ENCODE data around the gene TCF7L2. TPM values are rescaled to one million over a fixed set of nuclear protein-coding genes. Genes with fewer than 3 reads are reported as not detected.

The TCF7L2 gene
- total RNA-seq, 4 donors from 2014 or later, result 12.7 to 59.9 (median 16.1) TPM

DNA sequence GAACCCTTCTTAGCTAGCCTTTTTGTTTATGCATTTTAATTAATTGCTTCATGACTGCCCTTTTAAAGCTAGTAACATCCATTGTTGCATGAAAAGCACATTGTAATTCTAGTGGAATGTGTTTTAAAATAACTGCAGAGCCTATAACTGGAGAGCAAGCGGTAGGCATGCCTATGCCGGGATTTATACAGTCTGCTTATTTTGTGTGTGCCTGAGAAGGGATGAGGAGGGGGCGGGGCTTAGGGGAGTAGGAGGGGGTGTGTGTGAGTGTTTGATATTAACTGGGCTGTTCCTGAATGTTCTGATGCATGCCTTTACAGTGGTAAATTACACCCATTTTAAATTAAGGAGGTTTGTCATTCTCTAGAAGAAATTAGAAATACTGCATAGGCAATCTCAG is 208.1 kb downstream of the TCF7L2 start:
- H3K9me3 ChIP-seq, result no peaks in the 10 kb centered on the region
- intact Hi-C loops (cut with DNase I; ENCODE audit: low total_unique reads), result no loop called here
- H3K4me3 ChIP-seq, result no peak overlapping the region
- H3K4me1 ChIP-seq, result no peaks in the 10 kb centered on the region
- TF ChIP-seq, protein P1, sequence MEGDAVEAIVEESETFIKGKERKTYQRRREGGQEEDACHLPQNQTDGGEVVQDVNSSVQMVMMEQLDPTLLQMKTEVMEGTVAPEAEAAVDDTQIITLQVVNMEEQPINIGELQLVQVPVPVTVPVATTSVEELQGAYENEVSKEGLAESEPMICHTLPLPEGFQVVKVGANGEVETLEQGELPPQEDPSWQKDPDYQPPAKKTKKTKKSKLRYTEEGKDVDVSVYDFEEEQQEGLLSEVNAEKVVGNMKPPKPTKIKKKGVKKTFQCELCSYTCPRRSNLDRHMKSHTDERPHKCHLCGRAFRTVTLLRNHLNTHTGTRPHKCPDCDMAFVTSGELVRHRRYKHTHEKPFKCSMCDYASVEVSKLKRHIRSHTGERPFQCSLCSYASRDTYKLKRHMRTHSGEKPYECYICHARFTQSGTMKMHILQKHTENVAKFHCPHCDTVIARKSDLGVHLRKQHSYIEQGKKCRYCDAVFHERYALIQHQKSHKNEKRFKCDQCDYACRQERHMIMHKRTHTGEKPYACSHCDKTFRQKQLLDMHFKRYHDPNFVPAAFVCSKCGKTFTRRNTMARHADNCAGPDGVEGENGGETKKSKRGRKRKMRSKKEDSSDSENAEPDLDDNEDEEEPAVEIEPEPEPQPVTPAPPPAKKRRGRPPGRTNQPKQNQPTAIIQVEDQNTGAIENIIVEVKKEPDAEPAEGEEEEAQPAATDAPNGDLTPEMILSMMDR (IDR thresholded peaks at IDR 0.05), result no peak
- no peak for TF ChIP-seq POLR2A (IDR thresholded peaks at IDR 0.05)
- no peaks in the 10 kb centered on the region for H3K27me3 ChIP-seq
- DNase-seq, result no peak
- no peaks in the 10 kb centered on the region for H3K36me3 ChIP-seq
- H3K27ac ChIP-seq, result peak overlapping the region in 1 of 2 donors; percentile 18

DNA sequence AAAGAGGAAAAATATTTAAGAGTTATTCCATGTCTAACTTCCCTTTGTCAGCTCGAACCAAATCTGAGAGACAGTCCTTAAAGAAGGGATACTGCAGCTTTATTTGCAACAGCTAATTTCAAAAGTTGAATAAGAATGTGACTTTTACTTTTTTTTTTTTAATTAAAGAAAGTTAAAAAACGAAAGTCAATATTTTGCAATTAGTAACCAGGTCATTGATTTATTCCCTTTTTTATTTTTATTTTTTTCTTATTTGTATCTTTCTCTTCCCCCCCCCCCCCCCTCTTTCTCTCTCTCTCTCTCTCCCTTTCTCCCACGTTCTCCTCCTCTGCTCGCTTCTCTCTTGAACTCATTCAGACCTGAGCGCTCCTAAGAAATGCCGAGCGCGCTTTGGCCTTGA is 209.5 kb downstream of the TCF7L2 start:
- no peak for DNase-seq
- Histone ChIP-seq H3K36me3 (no peaks in the 10 kb centered on the region), H3K4me3 (no peak overlapping the region), H3K27me3 (no peaks in the 10 kb centered on the region), H3K27ac (no peak overlapping the region), H3K4me1 (no peaks in the 10 kb centered on the region), H3K9me3 (no peaks in the 10 kb centered on the region)
- TF ChIP-seq POLR2A (IDR thresholded peaks at IDR 0.05), result no peak
- TF ChIP-seq, protein P1 (IDR thresholded peaks at IDR 0.05), result no peak
- intact Hi-C loops (cut with DNase I; ENCODE audit: low total_unique reads), result no loop called here

DNA sequence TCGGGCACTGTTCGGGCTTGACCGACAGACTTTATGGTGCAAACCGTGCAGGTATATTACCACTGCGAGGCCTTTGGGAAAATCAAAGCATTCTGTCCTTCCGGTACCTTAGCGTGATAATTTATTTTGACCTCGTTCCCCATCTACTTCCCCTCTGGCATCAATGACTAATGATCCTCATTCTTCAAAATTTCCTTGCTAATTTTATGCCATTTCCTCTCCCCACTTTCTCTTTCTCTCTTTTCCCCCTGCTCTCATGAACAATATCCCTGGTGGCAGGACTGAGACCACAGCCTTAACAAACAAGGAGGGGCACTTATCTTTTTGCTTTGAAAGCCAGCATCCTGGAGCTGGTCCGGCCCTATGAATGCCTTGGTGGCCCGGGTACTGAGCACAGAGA is 210.6 kb downstream of the TCF7L2 start:
- Histone ChIP-seq H3K27me3 (no peaks in the 10 kb centered on the region), H3K4me3 (no peak overlapping the region), H3K9me3 (no peaks in the 10 kb centered on the region), H3K4me1 (no peaks in the 10 kb centered on the region), H3K27ac (no peak overlapping the region), H3K36me3 (no peaks in the 10 kb centered on the region)
- DNase-seq, result no peak
- TF ChIP-seq POLR2A (IDR thresholded peaks at IDR 0.05), result no peak
- TF ChIP-seq, protein P1 (IDR thresholded peaks at IDR 0.05), result no peak
- intact Hi-C loops (cut with DNase I; ENCODE audit: low total_unique reads), result no loop called here

DNA sequence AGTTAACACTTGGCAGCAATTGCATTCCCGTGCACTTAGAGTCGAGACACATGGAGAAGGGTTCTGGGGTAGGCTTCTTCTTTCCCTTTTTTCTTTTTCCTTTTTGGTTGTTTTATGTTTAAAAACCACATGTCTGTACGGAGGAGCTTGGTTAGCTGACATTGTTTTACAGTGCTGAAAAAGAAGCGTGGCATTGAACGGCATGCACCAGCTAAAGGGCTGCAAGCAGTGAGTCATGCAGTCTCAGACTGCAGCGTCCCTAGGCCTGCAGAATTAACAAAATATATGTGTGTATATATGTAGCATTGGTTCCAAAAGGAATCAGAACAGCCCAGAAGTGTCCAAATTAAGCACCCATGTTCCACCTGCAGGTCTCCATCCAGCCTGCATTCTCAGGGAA is 211.0 kb downstream of the TCF7L2 start:
- Histone ChIP-seq H3K27me3 (no peaks in the 10 kb centered on the region), H3K27ac (no peak overlapping the region), H3K36me3 (no peaks in the 10 kb centered on the region), H3K4me3 (no peak overlapping the region), H3K4me1 (no peaks in the 10 kb centered on the region), H3K9me3 (no peaks in the 10 kb centered on the region)
- no peak for TF ChIP-seq POLR2A (IDR thresholded peaks at IDR 0.05)
- TF ChIP-seq, protein P1 (IDR thresholded peaks at IDR 0.05), result no peak
- intact Hi-C loops (cut with DNase I; ENCODE audit: low total_unique reads), result no loop called here
- no peak for DNase-seq

DNA sequence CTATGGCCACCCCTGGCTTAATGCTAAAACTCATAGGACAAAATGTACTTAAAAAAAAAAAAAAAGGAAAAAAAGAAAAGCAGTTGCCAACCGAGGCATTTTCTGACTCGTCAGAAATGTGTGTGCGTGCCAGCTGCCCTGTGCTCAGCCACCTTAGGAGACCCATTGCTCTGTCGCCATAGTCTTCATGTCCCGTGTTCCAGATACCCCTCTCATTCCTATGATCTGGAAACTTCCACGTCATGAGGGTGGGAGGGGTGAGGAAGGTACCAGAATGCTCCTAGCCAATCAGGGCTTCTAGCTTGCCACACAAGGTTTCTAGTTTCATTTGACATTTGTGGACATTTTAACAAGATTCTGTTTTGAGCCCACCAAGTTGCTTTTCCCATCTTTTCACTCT is 212.9 kb downstream of the TCF7L2 start:
- Histone ChIP-seq H3K27ac (peak overlapping the region in 1 of 2 donors; percentile 38), H3K9me3 (no peaks in the 10 kb centered on the region), H3K4me3 (no peak overlapping the region), H3K27me3 (no peaks in the 10 kb centered on the region), H3K36me3 (no peaks in the 10 kb centered on the region), H3K4me1 (no peaks in the 10 kb centered on the region)
- no peak for TF ChIP-seq POLR2A (IDR thresholded peaks at IDR 0.05)
- TF ChIP-seq, protein P1 (IDR thresholded peaks at IDR 0.05), result no peak
- no peak for DNase-seq
- intact Hi-C loops (cut with DNase I; ENCODE audit: low total_unique reads), result no loop called here
